HEK293T (cell line): ENCODE data around the gene TRDMT1.

Source experiments
- ELF4 ChIP-seq: fragments of 450-650 bp; IDR thresholded peaks from 2 replicates; pipeline ENCODE4 v1.6.1; 2017; ENCODE audit warnings: antibody characterized with exemption
- FOXM1 ChIP-seq: fragments of 450-650 bp; IDR thresholded peaks from 2 replicates; pipeline ENCODE4 v1.6.1; 2017; ENCODE audit warnings: mild to moderate bottlenecking, borderline replicate concordance
- TARDBP ChIP-seq: fragments of 450-650 bp; IDR thresholded peaks from 2 replicates; pipeline ENCODE4 v1.6.1; 2016

DNA sequence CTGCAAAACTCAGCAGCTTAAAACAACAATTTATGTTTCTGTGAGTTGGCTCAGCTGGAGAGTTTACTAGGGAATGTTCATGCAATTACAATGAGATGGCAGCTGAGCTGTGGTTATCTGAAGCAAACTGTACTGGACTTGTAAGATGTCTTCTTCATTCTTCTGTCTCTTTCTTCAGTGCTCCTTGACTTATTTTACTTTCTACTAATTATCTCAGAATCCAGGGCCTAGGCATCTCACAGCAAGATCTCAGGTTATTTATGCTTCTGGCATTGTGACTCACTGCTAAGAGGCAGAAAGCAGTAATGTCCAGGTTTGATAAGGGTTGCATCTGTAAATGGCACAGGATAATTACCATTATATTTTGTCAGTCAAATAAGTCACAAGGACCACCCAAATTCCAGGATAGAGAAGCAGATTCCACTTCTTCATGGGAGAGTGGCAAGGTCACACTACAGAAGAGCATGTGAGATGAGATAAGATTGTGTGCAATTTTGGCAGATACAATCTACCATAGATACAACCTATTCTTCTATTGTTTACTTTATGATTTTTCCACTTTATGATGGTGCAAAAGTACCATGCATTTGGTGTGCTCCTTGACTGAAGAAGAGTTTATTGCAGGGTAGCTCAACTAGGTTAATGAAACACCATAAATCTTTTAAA lies 43.4 kb upstream of the TRDMT1 start:
- TF ChIP-seq FOXM1 (no peak), ELF4 (no peak), TARDBP (no peak)
